Panc1 (cell line): Measurements from ENCODE around the gene LRRC10B.

Experiments
- CTCF ChIP-seq: fragments of 450-650 bp; IDR thresholded peaks from 2 replicates; pipeline ENCODE4 v1.5.1; 2017; ENCODE audit warnings: mild to moderate bottlenecking
- POLR2AphosphoS5 ChIP-seq: IDR thresholded peaks from 2 replicates; pipeline ENCODE4 v1.6.1; 2012; ENCODE audit warnings: mild to moderate bottlenecking, low read depth, low read length, moderate library complexity
- SIN3A ChIP-seq: IDR thresholded peaks from 2 replicates; pipeline ENCODE4 v1.6.1; 2012; ENCODE audit warnings: low read depth, mild to moderate bottlenecking, low read length, moderate library complexity, borderline replicate concordance; ENCODE audit not compliant: insufficient read depth

- TF ChIP-seq POLR2AphosphoS5 (no peak), CTCF (no peak), SIN3A (no peak)
Measured at GRCh38 chr11:61494381-61494961, 14.1 kb upstream of the LRRC10B start.
